ENCODE data around the gene EBI3. TPM values are rescaled to one million over a fixed set of nuclear protein-coding genes. Genes with fewer than 3 reads are reported as not detected.
"Not testable (repeated sequence)": the region's sequence is repeated elsewhere in the genome, so short reads cannot be mapped to it uniquely, and the experiment has no call there.

EBI3 gene
- total RNA-seq, 2 experiments from 2014 or later = 14.5 to 16.8 TPM

- Mint-ChIP-seq H3K4me3 (no peak overlapping the region), H3K9me3 (ENCODE audit: low read depth) (no peaks in the 10 kb centered on the region), H3K27ac (no peak overlapping the region), H3K36me3 (ENCODE audit: low read depth) (no peaks in the 10 kb centered on the region), H3K27me3 (peaks cover 5% of the 10 kb centered on the region), H3K4me1 (no peaks in the 10 kb centered on the region)
- DNase-seq (no peak), ATAC-seq (no peak)
- POLR2A ChIA-PET = no interaction called here
- CTCF ChIA-PET = interaction anchor here (0.7 to 1.0 kb wide), 2 partner anchors 10 to 1150 kb away, joined by 4 to 5 read pairs; no protein-coding TSS in a partner anchor
- intact Hi-C loops (cut with DNase I, micrococcal nuclease) = loop anchor here in 1 of 2 experiments (10.0 kb wide), 1 partner anchor 62 kb away; no protein-coding TSS in a partner anchor
These were observed 22.4 kb upstream of the EBI3 start for GRCh38 chr19:4206818-4207484.

GRCh38 chr19:4208385-4209094 lies 20.8 kb upstream of the EBI3 start:
- Mint-ChIP-seq H3K9me3 (ENCODE audit: low read depth) (no peaks in the 10 kb centered on the region), H3K36me3 (ENCODE audit: low read depth) (no peaks in the 10 kb centered on the region), H3K27ac (no peak overlapping the region), H3K4me1 (no peaks in the 10 kb centered on the region), H3K4me3 (no peak overlapping the region), H3K27me3 (peaks cover 5% of the 10 kb centered on the region)
- ChIA-PET CTCF (no interaction called here), POLR2A (no interaction called here)
- ATAC-seq = no peak
- DNase-seq = no peak
- intact Hi-C loops (cut with DNase I, micrococcal nuclease) = loop anchor here in 1 of 2 experiments (10.0 kb wide), 1 partner anchor 64 kb away; no protein-coding TSS in a partner anchor

- peaks cover 2% of the 10 kb centered on the region for H3K4me1 Mint-ChIP-seq
- ChIA-PET CTCF (no interaction called here), POLR2A (no interaction called here)
- ATAC-seq (no peak), DNase-seq (no peak)
- no peaks in the 10 kb centered on the region for H3K36me3 Mint-ChIP-seq (ENCODE audit: low read depth)
- H3K27ac Mint-ChIP-seq = no peak overlapping the region
- H3K9me3 Mint-ChIP-seq (ENCODE audit: low read depth) = no peaks in the 10 kb centered on the region
- H3K4me3 Mint-ChIP-seq = no peak overlapping the region
- H3K27me3 Mint-ChIP-seq = peaks cover 3% of the 10 kb centered on the region
- intact Hi-C loops (cut with DNase I, micrococcal nuclease) = no loop called here
These were observed 19.1 kb upstream of the EBI3 start for GRCh38 chr19:4210166-4210731.

GRCh38 chr19:4213116-4213515 lies 16.2 kb upstream of the EBI3 start:
- Mint-ChIP-seq H3K27me3 (no peaks in the 10 kb centered on the region), H3K36me3 (ENCODE audit: low read depth) (no peaks in the 10 kb centered on the region), H3K27ac (no peak overlapping the region), H3K4me3 (no peak overlapping the region), H3K9me3 (ENCODE audit: low read depth) (no peaks in the 10 kb centered on the region), H3K4me1 (peaks cover 2% of the 10 kb centered on the region)
- intact Hi-C loops (cut with DNase I, micrococcal nuclease) = no loop called here
- POLR2A ChIA-PET = no interaction called here
- CTCF ChIA-PET = interaction anchor here (1.2 kb wide), 1 partner anchor 113 kb away, joined by 3 read pairs; no protein-coding TSS in a partner anchor
- DNase-seq = no peak
- no peak for ATAC-seq

- Mint-ChIP-seq H3K36me3 (ENCODE audit: low read depth) (no peaks in the 10 kb centered on the region), H3K27me3 (no peaks in the 10 kb centered on the region), H3K27ac (no peak overlapping the region), H3K4me1 (peaks cover 2% of the 10 kb centered on the region), H3K9me3 (ENCODE audit: low read depth) (no peaks in the 10 kb centered on the region), H3K4me3 (no peak overlapping the region)
- ATAC-seq (no peak), DNase-seq (no peak)
- ChIA-PET POLR2A (no interaction called here), CTCF (interaction anchor here (1.0 kb wide), 1 partner anchor 52 kb away, joined by 3 read pairs; no protein-coding TSS in a partner anchor)
- intact Hi-C loops (cut with DNase I, micrococcal nuclease) = no loop called here
These were observed 13.5 kb upstream of the EBI3 start for GRCh38 chr19:4215807-4216206.

- ATAC-seq (no peak), DNase-seq (no peak)
- Mint-ChIP-seq H3K4me1 (peaks cover 2% of the 10 kb centered on the region), H3K27me3 (no peaks in the 10 kb centered on the region), H3K27ac (no peak overlapping the region), H3K36me3 (ENCODE audit: low read depth) (no peaks in the 10 kb centered on the region), H3K9me3 (ENCODE audit: low read depth) (no peaks in the 10 kb centered on the region), H3K4me3 (no peak overlapping the region)
- ChIA-PET CTCF (interaction anchor here (0.5 to 1.2 kb wide), 7 partner anchors 9 to 416 kb away, joined by 3 to 4 read pairs (median 3); no protein-coding TSS in a partner anchor), POLR2A (no interaction called here)
- intact Hi-C loops (cut with DNase I, micrococcal nuclease) = no loop called here
These were observed 12.5 kb upstream of the EBI3 start for GRCh38 chr19:4216846-4217245.

GRCh38 chr19:4217429-4218264 lies 11.7 kb upstream of the EBI3 start:
- peaks cover 2% of the 10 kb centered on the region for H3K4me1 Mint-ChIP-seq
- ATAC-seq (no peak), DNase-seq (no peak)
- no peaks in the 10 kb centered on the region for H3K9me3 Mint-ChIP-seq (ENCODE audit: low read depth)
- ChIA-PET POLR2A (no interaction called here), CTCF (interaction anchor here (0.6 to 1.2 kb wide), 4 partner anchors 8 to 353 kb away, joined by 3 to 4 read pairs (median 4); no protein-coding TSS in a partner anchor)
- H3K4me3 Mint-ChIP-seq = no peak overlapping the region
- H3K36me3 Mint-ChIP-seq (ENCODE audit: low read depth) = no peaks in the 10 kb centered on the region
- H3K27me3 Mint-ChIP-seq = no peaks in the 10 kb centered on the region
- intact Hi-C loops (cut with DNase I, micrococcal nuclease) = no loop called here
- no peak overlapping the region for H3K27ac Mint-ChIP-seq

GRCh38 chr19:4218523-4218922 lies 10.8 kb upstream of the EBI3 start:
- H3K27ac Mint-ChIP-seq; H3K4me3 Mint-ChIP-seq; H3K4me1 Mint-ChIP-seq; H3K27me3 Mint-ChIP-seq; DNase-seq; H3K36me3 Mint-ChIP-seq (ENCODE audit: low read depth); intact Hi-C loops (cut with DNase I, micrococcal nuclease); CTCF ChIA-PET; H3K9me3 Mint-ChIP-seq (ENCODE audit: low read depth); POLR2A ChIA-PET; ATAC-seq: not testable (repeated sequence)

GRCh38 chr19:4220188-4220587 lies 9.1 kb upstream of the EBI3 start:
- POLR2A ChIA-PET = no interaction called here
- intact Hi-C loops (cut with DNase I, micrococcal nuclease) = no loop called here
- H3K27ac Mint-ChIP-seq = no peak overlapping the region
- DNase-seq = no peak
- H3K4me1 Mint-ChIP-seq = no peaks in the 10 kb centered on the region
- no peaks in the 10 kb centered on the region for H3K36me3 Mint-ChIP-seq (ENCODE audit: low read depth)
- ATAC-seq = no peak
- H3K27me3 Mint-ChIP-seq = no peaks in the 10 kb centered on the region
- CTCF ChIA-PET = interaction anchor here (0.6 kb wide), 1 partner anchor 297 kb away, joined by 3 read pairs; no protein-coding TSS in a partner anchor
- no peaks in the 10 kb centered on the region for H3K9me3 Mint-ChIP-seq (ENCODE audit: low read depth)
- H3K4me3 Mint-ChIP-seq = no peak overlapping the region

GRCh38 chr19:4224470-4224869 lies 4.9 kb upstream of the EBI3 start:
- ATAC-seq (no peak), DNase-seq (no peak)
- intact Hi-C loops (cut with DNase I, micrococcal nuclease) = no loop called here
- Mint-ChIP-seq H3K9me3 (ENCODE audit: low read depth) (no peaks in the 10 kb centered on the region), H3K4me3 (no peak overlapping the region), H3K27ac (no peak overlapping the region), H3K27me3 (peaks cover 3% of the 10 kb centered on the region), H3K36me3 (ENCODE audit: low read depth) (no peaks in the 10 kb centered on the region), H3K4me1 (peaks cover 3% of the 10 kb centered on the region)
- POLR2A ChIA-PET = no interaction called here
- CTCF ChIA-PET = no interaction called here

GRCh38 chr19:4225885-4226284 lies 3.4 kb upstream of the EBI3 start:
- POLR2A ChIA-PET = no interaction called here

More at GRCh38 chr19:4225885-4226284, 3.4 kb upstream of the EBI3 start:
- Mint-ChIP-seq H3K27ac (no peak overlapping the region), H3K27me3 (peaks cover 3% of the 10 kb centered on the region), H3K4me1 (peaks cover 7% of the 10 kb centered on the region), H3K36me3 (ENCODE audit: low read depth) (no peaks in the 10 kb centered on the region), H3K4me3 (no peak overlapping the region), H3K9me3 (ENCODE audit: low read depth) (no peaks in the 10 kb centered on the region)
- DNase-seq (no peak), ATAC-seq (no peak)
- intact Hi-C loops (cut with DNase I, micrococcal nuclease) = no loop called here
- CTCF ChIA-PET = interaction anchor here (0.6 to 0.9 kb wide), 2 partner anchors 9 to 117 kb away, joined by 3 read pairs; no protein-coding TSS in a partner anchor
